ENCODE measurements around the gene PRF1.
"Not testable (repeated sequence)": the region's sequence is repeated elsewhere in the genome, so short reads cannot be mapped to it uniquely, and the experiment has no call there.

Gene PRF1

GRCh38 chr10:70602665-70603448, at the start of gene PRF1:
Gene PRF1, minus strand, starts transcription at chr10:70602741. Its CDS starts 1,839 bp downstream, at chr10:70600902.
- no peak for DNase-seq (ENCODE audit: low read depth)

- no peak for DNase-seq (ENCODE audit: low read depth)
Observed at GRCh38 chr10:70651661-70652060, 49.1 kb upstream of the PRF1 start.

- no peak for DNase-seq (ENCODE audit: low read depth)
Observed at GRCh38 chr10:70650718-70651117, 48.2 kb upstream of the PRF1 start.

- DNase-seq (ENCODE audit: low read depth) = no peak
Observed at GRCh38 chr10:70650104-70650503, 47.6 kb upstream of the PRF1 start.

GRCh38 chr10:70649526-70649925, 47.0 kb upstream of the PRF1 start:
- DNase-seq (ENCODE audit: low read depth) = peak; percentile 23

- DNase-seq (ENCODE audit: low read depth) = no peak
Observed at GRCh38 chr10:70648427-70648826, 45.9 kb upstream of the PRF1 start.

- no peak for DNase-seq (ENCODE audit: low read depth)
Observed at GRCh38 chr10:70647086-70647485, 44.5 kb upstream of the PRF1 start.

GRCh38 chr10:70644959-70645358, 42.4 kb upstream of the PRF1 start:
- not testable (repeated sequence) for DNase-seq (ENCODE audit: low read depth)

GRCh38 chr10:70643272-70643671, 40.7 kb upstream of the PRF1 start:
- not testable (repeated sequence) for DNase-seq (ENCODE audit: low read depth)

- DNase-seq (ENCODE audit: low read depth) = not testable (repeated sequence)
Observed at GRCh38 chr10:70639640-70640383, 37.3 kb upstream of the PRF1 start.

- DNase-seq (ENCODE audit: low read depth) = not testable (repeated sequence)
Observed at GRCh38 chr10:70634515-70634914, 32.0 kb upstream of the PRF1 start.

GRCh38 chr10:70634011-70634410, 31.5 kb upstream of the PRF1 start:
- DNase-seq (ENCODE audit: low read depth) = no peak

GRCh38 chr10:70631735-70632134, 29.2 kb upstream of the PRF1 start:
- DNase-seq (ENCODE audit: low read depth) = not testable (repeated sequence)

GRCh38 chr10:70629338-70629737, 26.8 kb upstream of the PRF1 start:
- DNase-seq (ENCODE audit: low read depth) = no peak

- DNase-seq (ENCODE audit: low read depth) = no peak
Observed at GRCh38 chr10:70626056-70626455, 23.5 kb upstream of the PRF1 start.

GRCh38 chr10:70622981-70623844, 20.7 kb upstream of the PRF1 start:
- no peak for DNase-seq (ENCODE audit: low read depth)

GRCh38 chr10:70622541-70622940, 20.0 kb upstream of the PRF1 start:
- DNase-seq (ENCODE audit: low read depth) = no peak

- no peak for DNase-seq (ENCODE audit: low read depth)
Observed at GRCh38 chr10:70621503-70622078, 19.1 kb upstream of the PRF1 start.

GRCh38 chr10:70620020-70620289, 17.4 kb upstream of the PRF1 start:
- DNase-seq (ENCODE audit: low read depth) = no peak

- no peak for DNase-seq (ENCODE audit: low read depth)
Observed at GRCh38 chr10:70619271-70620019, 16.9 kb upstream of the PRF1 start.

GRCh38 chr10:70618663-70619062, 16.1 kb upstream of the PRF1 start:
- no peak for DNase-seq (ENCODE audit: low read depth)
